A549 (cell line): Measurements from ENCODE around the gene OSGEP.

Experiments
- EP300 ChIP-seq, 2 experiments: fragments of >200 bp; sonication (Bioruptor Twin); formaldehyde crosslinking; IDR thresholded peaks; 2 replicates in 1 of 2; 3 replicates in 1 of 2; pipeline ENCODE4 v1.6.1; 2016 to 2017
- POLR2A ChIP-seq: IDR thresholded peaks from 2 replicates; pipeline ENCODE4 v1.6.1; 2012; ENCODE audit warnings: mild to moderate bottlenecking, low read length
- TF ChIP-seq, protein P1 (sequence below): fragments of >200 bp; sonication (Bioruptor Twin); formaldehyde crosslinking; IDR thresholded peaks from 3 replicates; pipeline ENCODE4 v1.5.1; 2016

DNA sequence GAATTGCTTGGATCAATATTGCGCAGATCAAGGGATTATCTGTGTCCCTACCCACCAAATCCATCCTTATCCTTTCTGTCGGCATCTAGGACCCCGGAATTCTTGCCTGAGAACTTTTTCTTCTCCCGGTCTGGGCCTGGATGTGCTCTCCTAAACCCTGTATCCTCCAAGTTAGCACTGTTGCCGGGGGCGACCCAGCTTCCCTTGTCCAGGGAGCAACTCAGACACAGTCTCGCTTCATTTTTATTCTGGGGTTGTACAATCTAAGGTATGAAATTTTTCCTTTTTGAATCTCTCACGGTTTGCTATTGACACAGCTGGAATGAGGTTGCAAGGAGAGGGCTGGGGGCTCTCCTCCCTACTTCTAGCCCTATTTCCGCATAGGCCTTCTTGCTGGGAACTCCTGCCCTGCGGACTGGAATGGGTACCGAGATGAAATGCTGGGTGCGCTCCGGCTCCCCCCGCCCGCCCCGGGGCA is 14.2 kb upstream of the OSGEP start:
- TF ChIP-seq, protein P1, sequence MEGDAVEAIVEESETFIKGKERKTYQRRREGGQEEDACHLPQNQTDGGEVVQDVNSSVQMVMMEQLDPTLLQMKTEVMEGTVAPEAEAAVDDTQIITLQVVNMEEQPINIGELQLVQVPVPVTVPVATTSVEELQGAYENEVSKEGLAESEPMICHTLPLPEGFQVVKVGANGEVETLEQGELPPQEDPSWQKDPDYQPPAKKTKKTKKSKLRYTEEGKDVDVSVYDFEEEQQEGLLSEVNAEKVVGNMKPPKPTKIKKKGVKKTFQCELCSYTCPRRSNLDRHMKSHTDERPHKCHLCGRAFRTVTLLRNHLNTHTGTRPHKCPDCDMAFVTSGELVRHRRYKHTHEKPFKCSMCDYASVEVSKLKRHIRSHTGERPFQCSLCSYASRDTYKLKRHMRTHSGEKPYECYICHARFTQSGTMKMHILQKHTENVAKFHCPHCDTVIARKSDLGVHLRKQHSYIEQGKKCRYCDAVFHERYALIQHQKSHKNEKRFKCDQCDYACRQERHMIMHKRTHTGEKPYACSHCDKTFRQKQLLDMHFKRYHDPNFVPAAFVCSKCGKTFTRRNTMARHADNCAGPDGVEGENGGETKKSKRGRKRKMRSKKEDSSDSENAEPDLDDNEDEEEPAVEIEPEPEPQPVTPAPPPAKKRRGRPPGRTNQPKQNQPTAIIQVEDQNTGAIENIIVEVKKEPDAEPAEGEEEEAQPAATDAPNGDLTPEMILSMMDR, result no peak
- TF ChIP-seq EP300 (IDR thresholded peaks at IDR 0.05) (no peak), POLR2A (no peak)
